Endometrium (tissue), 2 donors: ENCODE measurements around the gene FOXQ1.

Experiments used
- FAIRE-seq: peaks from 2 replicates; lab custom pipeline; 2012; peaks lifted over from hg19 to GRCh38; lab: Jason Lieb, UNC
- donor health status: control.
- donor health status: control.

The FOXQ1 gene, protein sequence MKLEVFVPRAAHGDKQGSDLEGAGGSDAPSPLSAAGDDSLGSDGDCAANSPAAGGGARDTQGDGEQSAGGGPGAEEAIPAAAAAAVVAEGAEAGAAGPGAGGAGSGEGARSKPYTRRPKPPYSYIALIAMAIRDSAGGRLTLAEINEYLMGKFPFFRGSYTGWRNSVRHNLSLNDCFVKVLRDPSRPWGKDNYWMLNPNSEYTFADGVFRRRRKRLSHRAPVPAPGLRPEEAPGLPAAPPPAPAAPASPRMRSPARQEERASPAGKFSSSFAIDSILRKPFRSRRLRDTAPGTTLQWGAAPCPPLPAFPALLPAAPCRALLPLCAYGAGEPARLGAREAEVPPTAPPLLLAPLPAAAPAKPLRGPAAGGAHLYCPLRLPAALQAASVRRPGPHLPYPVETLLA

DNA sequence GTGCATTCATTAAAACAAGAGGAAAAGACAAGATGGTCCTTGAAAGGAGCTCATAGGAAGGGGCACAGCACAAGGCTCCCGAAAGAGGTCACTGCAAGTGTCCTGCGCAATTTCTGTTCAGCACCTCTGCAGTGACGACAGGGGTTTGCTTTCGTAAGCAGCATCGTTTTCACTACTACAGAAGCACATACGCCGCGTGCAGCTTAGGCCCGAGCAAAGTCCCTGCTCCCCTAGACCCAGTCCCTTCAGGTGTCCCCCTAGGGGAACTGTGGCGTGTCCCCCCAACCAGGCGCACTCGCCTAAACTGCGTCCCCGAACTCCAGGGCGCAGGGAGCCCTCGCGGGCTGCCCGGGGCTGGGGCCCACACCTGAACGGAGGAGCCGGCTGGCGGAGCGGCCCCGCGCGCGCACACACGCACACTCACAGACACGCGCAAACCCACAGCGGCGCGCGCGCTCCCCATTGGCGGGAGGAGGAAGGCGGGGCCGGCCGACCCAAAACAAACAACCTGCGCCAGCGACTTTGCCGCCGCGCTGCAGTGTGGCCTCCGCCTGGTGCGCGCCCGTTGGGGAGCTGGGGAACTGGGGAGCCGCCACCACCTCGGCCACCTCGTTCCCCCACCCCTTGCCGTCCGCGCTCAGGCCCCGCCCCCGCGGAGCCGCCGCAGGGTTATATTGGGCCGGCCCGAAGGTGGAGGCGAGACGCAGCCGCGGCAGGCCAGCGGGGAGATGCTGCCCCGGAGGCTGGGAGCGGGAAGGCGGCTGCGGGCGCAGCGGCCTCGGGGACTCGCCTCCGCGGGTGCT, at the start of gene FOXQ1:
FOXQ1 (plus strand) TSS at position 699 of the 803 bp plus-strand sequence. CDS start 607 bp downstream, outside the sequence.
- FAIRE-seq = no peak

DNA sequence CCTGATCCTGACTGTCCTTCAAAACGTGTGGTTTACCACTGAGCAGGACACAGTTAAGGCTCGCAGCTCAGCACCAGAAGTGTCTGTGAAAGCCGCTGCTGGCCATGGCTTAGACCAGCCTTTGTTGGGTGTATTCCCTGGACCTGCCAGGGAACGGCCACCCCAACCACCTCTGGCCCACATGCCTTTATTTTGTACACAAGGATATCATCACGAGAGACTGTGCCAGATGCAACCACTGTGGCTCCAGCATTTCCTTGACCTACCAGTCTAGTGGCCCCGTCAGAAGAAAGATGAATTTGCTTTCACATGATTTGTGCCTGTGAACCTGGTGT, 49.2 kb upstream of the FOXQ1 start:
- FAIRE-seq = no peak

DNA sequence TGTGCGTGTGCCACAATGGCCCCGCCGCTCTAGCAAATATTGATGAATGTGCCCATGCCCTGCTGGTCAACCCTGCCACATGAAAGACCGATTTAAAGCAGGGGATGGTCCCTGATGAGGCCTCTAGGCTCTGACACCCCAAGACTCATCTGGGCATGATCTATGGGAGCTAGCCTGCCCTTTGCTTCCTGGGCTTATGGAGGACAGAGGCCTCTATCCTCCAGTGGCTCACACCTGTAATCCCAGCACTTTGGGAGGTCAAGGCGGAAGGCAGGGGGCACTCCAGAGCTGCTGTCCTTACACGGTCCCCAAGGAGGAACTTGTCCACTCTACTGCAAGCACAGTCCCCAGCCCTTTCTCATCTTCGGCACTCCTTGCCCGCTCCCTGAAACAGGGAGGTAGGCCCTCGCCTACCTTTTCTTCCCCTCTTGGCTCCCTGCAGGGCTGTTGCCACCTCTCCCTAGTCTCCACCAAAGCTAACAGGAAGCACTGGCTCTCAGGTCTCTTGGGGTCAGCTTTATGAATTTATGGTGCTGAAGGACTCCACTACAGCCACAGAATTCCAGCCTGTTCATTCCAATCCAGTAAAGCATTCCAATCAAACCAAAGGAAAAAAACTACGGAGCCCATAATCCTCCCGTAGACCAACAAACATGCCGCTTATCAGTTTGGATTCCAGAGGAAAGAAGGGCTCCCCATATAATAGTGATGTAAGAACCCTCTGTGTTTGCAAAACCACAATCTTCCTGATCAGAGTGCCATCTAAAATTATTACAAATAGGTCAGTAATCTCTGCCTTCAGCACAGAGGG, 48.7 kb upstream of the FOXQ1 start:
- no peak for FAIRE-seq

DNA sequence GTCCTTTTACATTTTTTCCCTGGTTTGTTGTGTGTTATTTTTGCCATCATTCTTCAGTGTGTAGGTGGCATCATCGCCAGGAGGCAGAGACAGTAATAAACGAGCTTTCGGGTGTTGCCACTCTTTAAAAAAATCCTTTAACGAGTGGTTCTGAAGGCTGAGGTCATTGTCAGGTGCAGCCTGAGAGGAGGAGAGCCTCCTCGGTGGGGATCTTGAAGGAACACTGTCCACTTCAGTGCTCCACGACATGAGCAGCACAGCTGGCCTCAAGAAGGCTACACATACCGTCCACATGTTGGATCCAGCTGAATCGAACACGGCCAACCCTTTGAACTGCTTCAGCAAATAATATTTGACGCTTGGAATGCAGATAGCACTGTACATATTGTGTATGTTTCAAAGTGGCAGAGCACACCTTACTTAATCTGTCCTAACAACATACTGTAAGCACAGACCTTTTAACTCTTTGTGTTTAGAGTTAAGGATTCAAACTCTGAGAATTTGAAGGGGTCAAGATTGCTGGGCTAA, 48.0 kb upstream of the FOXQ1 start:
- FAIRE-seq = no peak

DNA sequence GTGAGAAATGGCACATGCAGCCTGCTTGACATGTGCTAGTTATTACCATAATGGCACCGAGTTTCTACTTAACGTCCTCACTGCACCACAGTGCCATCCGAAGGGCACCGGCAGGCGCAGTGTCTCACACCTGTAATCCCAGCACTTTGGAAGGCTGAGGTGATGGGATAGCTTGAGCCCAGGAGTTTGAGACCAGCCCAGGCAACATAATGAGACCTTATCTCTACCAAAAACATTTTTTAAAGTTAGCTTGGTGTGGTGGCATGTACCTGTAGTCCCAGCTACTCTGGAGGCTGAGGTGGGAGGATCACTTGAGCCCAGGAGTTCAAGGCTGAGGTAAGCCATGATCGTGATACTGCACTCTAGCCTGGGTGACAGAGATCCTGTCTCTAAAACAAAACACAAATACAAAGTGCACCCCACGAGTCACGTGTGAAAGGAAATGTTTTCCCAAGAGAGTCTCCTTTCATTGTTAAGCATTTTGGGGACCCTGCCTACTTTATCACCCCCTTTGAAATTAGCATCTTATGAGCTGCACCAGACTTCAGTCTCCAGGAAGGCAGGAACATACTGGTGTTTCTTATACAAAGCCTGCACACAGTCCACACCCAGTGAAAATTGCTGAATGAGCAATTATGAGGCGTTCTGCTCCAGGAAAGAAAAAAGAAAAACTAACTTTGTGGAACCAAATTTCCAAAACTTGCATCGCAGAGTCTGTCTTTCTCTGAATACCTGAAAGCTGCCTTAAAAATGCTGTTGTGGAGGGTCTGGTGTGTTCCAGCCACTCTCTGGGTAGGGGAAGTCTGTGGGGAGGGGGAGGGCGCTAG, 47.1 kb upstream of the FOXQ1 start:
- FAIRE-seq = no peak

DNA sequence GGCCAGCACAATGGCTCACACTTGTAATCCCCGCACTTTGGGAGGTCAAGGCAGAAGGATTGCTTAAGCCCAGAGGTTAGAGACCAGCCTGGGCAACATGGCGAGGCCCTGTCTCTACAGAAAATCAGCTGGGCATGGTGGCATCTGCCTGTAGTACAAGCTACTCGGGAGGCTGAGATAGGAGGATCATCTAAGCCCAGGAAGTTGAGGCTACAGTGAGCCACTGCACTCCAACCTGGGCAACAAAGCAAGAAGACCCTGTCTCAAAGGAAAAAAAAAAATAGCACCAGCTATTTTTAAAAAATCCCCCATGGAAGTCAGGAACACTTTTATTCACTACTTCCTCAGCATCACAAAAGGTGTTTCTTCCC, 45.2 kb upstream of the FOXQ1 start:
- no peak for FAIRE-seq

DNA sequence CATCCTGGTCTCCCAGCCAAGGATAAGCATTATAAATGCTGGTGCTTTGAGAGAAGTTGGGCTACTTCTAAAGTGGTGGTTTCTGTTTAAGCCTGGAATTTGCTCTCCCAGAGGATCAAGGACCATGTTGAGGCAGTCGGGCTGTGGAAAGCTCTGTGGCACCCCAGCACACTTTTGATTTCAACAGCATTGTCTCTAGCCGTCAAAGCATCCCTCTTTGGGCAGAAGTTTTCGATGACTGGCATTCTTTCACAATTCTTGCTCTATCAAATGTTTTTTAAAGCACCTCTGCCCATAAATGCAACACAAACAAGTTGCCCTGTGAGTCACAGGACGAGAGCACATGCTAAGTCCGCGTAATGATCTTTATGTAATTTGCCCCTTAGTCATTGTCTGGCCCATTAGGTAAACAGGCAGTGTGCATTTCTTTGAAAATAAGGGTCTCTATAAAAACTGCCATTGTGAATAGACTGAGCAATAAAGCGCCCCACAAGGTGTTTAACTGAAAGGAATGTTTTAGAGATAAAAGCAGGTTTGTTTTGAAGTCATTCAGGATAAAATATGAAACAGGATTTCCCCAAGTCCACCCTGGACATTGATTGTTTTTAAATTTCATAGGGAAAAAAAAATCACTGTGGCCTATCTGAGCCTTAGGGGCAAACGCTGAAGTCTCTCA, 44.7 kb upstream of the FOXQ1 start:
- FAIRE-seq = no peak

DNA sequence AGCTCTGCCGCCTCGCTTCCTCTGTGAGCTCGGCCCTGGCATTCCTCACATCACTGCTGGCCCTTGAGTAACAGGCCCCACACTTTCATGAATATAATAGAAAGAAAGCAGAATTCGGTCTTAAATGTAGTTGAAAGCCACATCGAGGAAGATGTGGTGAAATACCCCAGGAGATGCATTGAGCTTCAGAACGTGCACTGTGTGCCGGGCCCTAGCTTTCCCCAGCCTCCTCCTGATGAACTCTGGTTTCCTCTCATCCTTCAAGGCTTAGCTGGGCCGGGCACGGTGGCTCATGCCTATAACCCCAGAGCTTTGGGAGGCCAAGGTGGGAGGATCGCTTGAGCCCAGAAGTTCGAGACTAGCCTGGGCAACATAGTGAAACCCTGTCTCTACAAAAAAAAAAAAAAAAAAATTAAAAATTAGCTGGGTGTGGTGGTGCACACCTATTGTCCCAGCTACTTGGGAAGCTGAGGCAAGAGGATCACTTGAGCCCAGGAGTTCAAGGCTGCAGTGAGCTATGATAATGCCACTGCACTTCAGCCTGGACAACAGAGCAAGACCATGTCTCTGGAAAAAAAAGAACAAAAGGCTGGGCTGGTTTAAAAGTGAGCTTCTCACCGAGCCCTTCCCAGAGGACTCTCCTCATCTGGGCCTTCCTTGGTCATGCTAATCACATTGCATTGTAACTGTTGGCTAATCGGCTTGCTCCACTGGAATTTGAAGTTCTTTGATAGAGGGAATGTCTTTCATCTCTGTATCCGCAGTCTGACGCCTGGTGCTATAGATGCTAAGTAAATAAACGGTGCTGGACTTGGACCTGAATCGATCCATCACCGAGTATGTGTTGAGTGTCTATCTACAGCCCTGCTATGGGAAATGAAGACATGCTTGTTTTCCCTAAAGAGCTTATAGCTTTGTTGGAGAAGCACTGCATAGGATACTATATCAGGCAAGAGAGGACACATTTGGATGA, 43.8 kb upstream of the FOXQ1 start:
- no peak for FAIRE-seq

DNA sequence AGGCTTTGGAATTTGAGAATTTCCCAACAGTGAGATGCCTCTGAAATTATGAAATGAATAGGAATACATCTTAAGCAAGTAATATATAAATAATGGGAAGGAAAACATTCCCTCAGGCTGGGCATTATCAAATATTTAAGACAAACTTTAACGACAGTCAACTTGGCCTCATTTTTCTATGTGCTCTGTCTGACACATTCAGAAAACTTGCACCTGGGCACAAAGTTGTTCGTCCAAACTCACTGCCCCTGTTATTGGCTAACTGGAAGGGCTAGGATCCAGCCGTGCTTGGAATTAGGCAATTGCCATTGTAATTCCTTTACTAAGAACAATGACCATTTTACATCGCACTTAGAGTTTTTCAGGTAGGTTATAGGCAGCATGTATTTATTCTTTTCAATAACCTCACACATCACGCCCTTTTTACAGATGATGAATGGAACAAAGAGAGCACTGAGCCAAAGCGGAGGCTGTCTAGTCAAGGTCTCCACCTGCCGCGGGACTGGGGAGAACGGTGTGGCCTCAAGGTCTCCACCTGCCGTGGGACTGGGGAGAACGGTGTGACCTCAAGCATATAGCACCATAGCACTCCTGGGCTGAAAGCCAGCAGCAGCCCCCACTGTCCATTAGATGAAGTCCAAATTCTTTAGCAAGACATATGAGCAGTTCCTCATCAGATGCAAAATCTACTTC, 40.7 kb upstream of the FOXQ1 start:
- no peak for FAIRE-seq

DNA sequence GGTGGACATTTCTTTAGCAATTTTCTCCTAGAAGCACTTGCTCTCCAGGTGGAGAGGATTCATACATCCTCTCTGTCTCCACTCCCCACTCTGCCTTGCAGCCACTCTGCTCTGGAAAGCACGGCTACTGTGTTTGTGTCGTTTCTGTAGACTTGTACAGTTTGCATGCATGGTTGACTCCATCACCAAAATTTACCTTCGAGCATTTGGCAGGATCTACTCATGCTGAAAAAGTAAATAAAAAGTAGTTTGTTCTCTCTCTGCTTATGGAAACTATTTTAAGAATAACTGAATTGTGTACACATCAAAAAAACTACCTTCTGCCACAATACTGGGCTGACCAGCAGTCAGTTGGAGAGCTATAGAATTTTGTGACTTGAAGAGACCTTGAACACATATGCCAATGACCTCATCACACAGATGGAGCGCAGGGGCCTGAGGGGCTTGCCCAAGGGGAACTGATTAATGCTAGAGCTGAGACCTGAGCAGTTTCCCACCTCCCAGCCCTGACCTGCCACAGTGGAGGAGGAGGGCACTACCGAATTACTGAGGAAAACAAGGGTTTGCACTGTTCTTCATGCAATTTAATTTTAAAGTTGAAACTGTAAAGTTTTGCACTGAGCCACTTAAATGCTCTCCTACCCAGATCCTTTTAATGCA, 33.7 kb upstream of the FOXQ1 start:
- FAIRE-seq = no peak

DNA sequence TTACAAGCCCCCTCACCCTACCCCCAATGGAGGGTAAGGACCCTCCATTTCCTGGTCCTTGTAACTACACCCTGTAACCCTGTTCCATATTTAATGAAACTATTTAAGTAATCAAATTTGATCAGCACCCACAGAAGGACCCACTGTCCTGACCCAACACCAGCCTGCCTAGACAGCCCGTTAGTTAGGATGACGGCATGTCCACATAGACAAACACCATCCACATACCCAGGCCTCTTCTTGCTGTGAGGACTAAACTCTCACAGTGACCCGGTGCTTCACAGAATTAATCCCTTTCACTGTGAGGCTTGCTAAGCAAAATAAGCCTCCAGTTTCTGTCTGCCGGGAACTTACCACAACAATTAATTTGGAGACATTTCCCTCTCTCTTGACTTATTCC, 32.8 kb upstream of the FOXQ1 start:
- no peak for FAIRE-seq

DNA sequence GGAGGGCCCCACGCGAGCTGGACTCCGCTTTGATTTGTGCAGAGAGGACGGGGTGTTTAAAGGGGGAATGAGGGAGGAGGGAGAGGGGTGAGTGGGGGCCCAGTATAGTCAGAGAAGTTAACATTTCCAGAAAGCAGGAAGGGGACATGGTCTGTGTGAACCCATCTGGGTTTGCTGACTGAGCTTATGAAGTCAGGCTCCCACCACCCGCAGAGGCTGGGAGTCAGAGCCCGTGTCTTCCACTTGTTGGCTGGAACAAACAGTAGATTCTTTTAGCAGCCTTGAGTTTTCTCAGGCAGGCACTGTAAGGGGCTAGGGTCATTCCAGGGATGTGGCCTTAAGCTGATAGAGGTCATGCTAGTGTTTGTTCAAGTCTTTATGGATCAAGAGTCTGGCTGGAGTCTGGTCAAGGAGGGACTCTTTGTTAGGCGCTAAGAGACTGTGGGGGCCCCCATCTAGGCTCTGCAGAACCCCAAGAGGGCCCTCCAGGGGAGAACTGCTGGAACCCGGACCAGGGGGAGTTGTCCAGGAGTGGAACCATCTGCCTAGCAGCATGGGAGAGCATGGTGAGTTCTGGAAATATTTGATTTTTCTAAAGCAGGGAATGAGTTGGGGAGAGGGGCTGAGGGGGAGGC, 31.1 kb upstream of the FOXQ1 start:
- FAIRE-seq = no peak

DNA sequence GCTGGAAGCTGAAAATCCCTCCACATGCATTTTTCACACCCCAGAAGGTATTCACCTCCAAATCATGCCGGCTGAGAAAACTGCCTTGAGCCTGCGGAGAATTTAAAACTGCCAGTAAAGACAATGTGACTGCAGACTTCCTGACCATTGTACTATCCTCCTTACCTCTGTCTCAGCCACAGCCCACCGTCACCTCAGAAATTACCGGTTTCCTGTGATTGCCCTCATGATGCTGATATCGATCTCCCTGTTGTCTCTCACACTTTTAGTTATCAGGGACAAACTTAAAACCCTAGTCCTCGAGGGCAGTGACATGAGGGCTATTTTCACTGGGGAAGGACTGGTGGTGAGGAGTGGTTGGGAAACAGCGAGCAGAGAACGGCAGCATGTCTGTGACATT, 30.2 kb upstream of the FOXQ1 start:
- no peak for FAIRE-seq

DNA sequence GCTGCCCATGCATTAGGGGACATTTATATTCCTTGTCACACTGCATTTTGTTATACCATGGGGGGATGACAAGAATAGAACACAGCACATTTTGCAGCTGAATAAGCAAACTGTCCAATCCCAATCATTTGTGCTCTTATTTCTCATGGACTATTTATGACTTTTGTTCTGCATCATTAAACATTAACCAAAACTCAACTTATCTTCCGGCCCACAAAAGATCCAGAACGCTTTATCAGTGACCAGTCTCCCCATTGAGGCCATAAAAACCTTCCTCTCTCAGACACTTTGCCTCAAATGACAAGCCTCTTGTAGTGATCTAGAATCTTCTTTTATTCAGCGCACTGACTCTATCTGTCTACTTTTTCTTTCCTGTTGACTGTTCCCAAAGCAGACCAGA, 28.4 kb upstream of the FOXQ1 start:
- no peak for FAIRE-seq

DNA sequence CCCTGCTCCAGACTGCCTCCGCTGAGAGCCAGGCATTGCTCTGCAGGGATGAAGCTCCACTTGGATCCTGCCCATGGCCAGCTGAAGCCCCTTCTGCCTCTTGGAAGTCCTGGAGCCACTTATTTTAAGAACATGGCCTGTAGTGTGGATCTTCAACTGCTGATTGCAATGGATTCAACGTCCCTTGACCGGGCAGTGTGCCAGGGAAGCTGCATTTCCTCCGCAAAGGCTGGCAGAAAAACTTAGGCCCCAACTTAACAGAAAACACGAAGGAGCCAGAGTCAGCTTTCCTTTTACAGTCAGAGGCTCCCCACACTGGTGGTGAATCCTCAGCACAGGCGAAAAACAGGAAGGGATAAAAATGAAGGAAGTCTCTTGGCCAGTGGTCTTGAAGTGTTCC, 26.3 kb upstream of the FOXQ1 start:
- FAIRE-seq = no peak

DNA sequence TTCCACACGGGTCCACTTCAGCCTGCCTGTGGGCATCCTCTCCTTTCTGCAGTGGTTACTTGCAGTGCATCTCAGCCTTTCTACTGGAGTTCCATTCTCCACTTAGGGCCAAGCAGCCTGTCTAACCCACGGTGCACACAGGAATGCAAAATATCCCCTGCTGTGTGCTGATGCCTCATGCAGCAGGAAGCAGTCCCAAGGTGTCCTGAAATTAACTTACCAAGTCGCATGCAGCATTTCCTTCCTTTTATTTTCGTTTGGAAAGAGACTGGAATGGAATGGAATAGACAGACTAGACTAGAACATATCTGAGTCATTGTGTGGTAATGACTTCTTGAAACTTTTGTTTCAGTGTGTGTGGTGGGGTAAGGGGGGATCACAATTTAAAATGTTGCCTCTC, 25.9 kb upstream of the FOXQ1 start:
- FAIRE-seq = no peak

DNA sequence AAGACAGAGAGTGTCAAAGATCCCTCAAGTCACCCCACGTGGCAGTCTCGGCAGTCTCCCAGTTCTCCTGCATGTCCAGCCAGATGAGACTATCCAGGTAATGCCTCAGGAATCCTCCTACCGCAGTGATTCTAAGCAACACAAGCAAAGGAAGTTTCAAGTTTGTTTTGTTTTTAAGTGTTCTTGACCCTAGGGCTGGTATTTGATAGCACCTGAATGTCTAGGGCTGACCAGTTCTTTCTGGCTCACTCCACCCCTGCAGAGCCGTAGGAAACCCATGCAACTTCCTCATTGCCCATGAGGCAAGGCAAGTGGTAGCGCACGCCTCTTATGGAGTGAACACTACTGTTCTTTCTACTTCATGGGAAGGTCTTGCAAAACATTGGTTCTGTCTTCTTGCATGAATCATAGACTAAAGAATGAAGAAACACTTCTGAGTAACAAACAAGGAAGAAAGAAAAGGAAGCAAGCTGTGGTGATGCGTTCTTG, 24.8 kb upstream of the FOXQ1 start:
- no peak for FAIRE-seq

DNA sequence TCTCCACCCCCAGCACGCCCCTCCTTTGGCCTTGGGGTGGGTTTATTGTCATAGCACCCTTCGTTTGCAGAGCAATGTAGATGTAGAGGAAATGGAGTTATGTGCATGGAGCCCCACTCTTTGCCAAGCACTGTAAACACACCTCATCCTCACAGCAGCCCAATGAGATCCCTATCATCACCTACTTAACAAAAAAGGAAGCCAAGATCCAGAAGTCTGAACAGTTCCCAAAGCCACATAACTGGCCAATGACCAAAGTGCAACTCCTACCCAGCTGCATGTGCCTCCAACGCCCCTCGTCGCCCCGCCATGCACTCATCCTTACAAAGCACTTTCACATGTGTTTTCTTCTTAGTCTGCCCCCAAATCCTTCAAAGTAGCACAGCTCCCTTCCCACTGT, 21.8 kb upstream of the FOXQ1 start:
- no peak for FAIRE-seq
